Keratinocyte (primary cell): Measurements from ENCODE around the gene LRRC9. TPM values are rescaled to one million over a fixed set of nuclear protein-coding genes. Genes with fewer than 3 reads are reported as not detected.

Source experiments
- DNase-seq: peaks from one replicate; pipeline ENCODE4 v3.0.0-alpha.2; 2011; ENCODE audit warnings: low read depth, missing footprints, low spot score
- FAIRE-seq: peaks from 2 replicates; lab custom pipeline; 2011; peaks lifted over from hg19 to GRCh38; lab: Jason Lieb, UNC
- H2AFZ ChIP-seq: 2 replicates; pipeline ENCODE4 v1.6.0; 2012; ENCODE audit warnings: low read length, control low read depth, inconsistent platforms; ENCODE audit not compliant: control insufficient read depth
- H3K27ac ChIP-seq: 2 replicates; pipeline ENCODE4 v1.5.1; 2011; ENCODE audit warnings: low read length; ENCODE audit not compliant: control insufficient read depth, insufficient read depth
- H3K27me3 ChIP-seq: 3 replicates; pipeline ENCODE4 v1.6.0; 2011; ENCODE audit warnings: low read length; ENCODE audit not compliant: control insufficient read depth, insufficient read depth; ENCODE audit errors: extremely low read depth
- H3K36me3 ChIP-seq, 2 experiments: 2 replicates in 1 of 2; 3 replicates in 1 of 2; pipeline ENCODE4 v1.5.1; 2011; ENCODE audit warnings: low read length in 2 of 2, mild to moderate bottlenecking in 1 of 2; ENCODE audit not compliant: control insufficient read depth in 2 of 2, insufficient read depth in 2 of 2; ENCODE audit errors: extremely low read depth in 1 of 2
- H3K4me1 ChIP-seq: 3 replicates; pipeline ENCODE4 v1.5.1; 2011; ENCODE audit warnings: low read length; ENCODE audit not compliant: control insufficient read depth, insufficient read depth; ENCODE audit errors: extremely low read depth
- H3K4me2 ChIP-seq: 3 replicates; pipeline ENCODE4 v1.6.0; 2011; ENCODE audit warnings: low read depth, low read length; ENCODE audit not compliant: control insufficient read depth, insufficient read depth; ENCODE audit errors: extremely low read depth
- H3K4me3 ChIP-seq, 3 experiments: fragments of 200-600 bp in 1 of 3; sonication (generic) in 1 of 3; 2 replicates in 2 of 3; 3 replicates in 1 of 3; pipeline ENCODE4 v1.5.1; 2011 to 2016; ENCODE audit warnings: low read length in 3 of 3, mild to moderate bottlenecking in 3 of 3, control low read depth in 2 of 3, inconsistent platforms in 1 of 3, low read depth in 1 of 3, mixed read lengths in 1 of 3, mixed run types in 1 of 3, moderate library complexity in 1 of 3; ENCODE audit not compliant: control insufficient read depth in 2 of 3, insufficient read depth in 2 of 3; ENCODE audit errors: extremely low read depth in 1 of 3
- H3K79me2 ChIP-seq: 2 replicates; pipeline ENCODE4 v1.6.0; 2012; ENCODE audit warnings: low read length; ENCODE audit not compliant: control insufficient read depth, insufficient read depth
- H3K9ac ChIP-seq: 3 replicates; pipeline ENCODE4 v1.6.0; 2011; ENCODE audit warnings: low read length; ENCODE audit not compliant: control insufficient read depth, insufficient read depth; ENCODE audit errors: extremely low read depth
- H3K9me1 ChIP-seq: 3 replicates; pipeline ENCODE4 v1.6.0; 2011; ENCODE audit warnings: low read length; ENCODE audit not compliant: control insufficient read depth, insufficient read depth; ENCODE audit errors: extremely low read depth
- H3K9me3 ChIP-seq: 2 replicates; pipeline ENCODE4 v1.5.1; 2012; ENCODE audit warnings: low read depth, low read length; ENCODE audit not compliant: control insufficient read depth
- H4K20me1 ChIP-seq: 3 replicates; pipeline ENCODE4 v1.6.0; 2011; ENCODE audit warnings: low read length; ENCODE audit not compliant: control insufficient read depth, insufficient read depth; ENCODE audit errors: extremely low read depth
- EZH2 ChIP-seq: IDR thresholded peaks from one replicate; pipeline ENCODE4 v1.6.1; 2012; ENCODE audit warnings: inconsistent platforms, mild to moderate bottlenecking, low read length, moderate library complexity
- dilution Hi-C: fragments of 300-500 bp; cut with MboI; formaldehyde crosslinking; loops from one replicate; pipeline ENCODE4 v1.7.0; 2020; ENCODE audit warnings: low sequenced_read_pairs; ENCODE audit not compliant: extremely low pct_ligation_motif_present
- polyA plus RNA-seq, 5 experiments: library from polyadenylated mRNA; depleted of rRNA in 3 of 5; stranded (reverse) in 3 of 5; stranded (forward) in 1 of 5; unstranded in 1 of 5; fragments of >200 nt; gene quantifications; 1 replicate in 1 of 5; 2 replicates in 3 of 5; 3 replicates in 1 of 5; pipeline versions ENCODE4 v1.2.1 to v1.2.3, GENCODE V29; 2011 to 2012; ENCODE audit warnings: missing spikeins in 2 of 5, low read depth in 1 of 5, low replicate concordance in 1 of 5
- TF ChIP-seq, protein P1 (sequence below), 3 experiments: IDR thresholded peaks in 1 of 3; conservative IDR thresholded peaks in 1 of 3; optimal IDR thresholded peaks in 1 of 3; 2 replicates in 2 of 3; 3 replicates in 1 of 3; pipeline versions ENCODE3 to v1.5.1; 2011; ENCODE audit warnings: low read length in 3 of 3, mild to moderate bottlenecking in 3 of 3, moderate library complexity in 2 of 3, control low read depth in 1 of 3, inconsistent platforms in 1 of 3; ENCODE audit not compliant: insufficient read depth in 2 of 3; ENCODE audit errors: extremely low read depth in 1 of 3

Gene LRRC9
- polyA plus RNA-seq, 1 donor (not counting 4 experiments of a cell fraction or from before 2014, with no cell fraction given), result not detected

DNA sequence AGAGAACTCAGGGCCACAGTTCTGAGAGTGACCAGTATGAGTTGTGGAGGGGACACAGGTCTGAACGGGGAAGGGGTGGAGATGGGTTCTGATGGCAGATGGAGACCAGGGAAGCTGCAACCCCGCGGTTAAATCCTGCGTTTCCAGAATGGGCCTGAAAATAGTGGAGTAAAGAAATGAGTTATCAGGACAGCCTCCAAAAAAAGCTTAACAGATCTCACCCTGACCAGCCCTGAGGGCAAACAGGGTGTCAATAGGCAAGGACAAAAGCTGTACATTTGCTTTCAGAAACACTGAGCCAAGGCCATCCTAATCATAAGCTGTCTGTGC is 48.8 kb upstream of the LRRC9 start:
- H3K27ac ChIP-seq, result no peak overlapping the region
- H3K9me3 ChIP-seq, result no peaks in the 10 kb centered on the region
- peaks cover 30% of the 10 kb centered on the region for H3K27me3 ChIP-seq
- no peak overlapping the region for H3K9ac ChIP-seq
- TF ChIP-seq, protein P1, sequence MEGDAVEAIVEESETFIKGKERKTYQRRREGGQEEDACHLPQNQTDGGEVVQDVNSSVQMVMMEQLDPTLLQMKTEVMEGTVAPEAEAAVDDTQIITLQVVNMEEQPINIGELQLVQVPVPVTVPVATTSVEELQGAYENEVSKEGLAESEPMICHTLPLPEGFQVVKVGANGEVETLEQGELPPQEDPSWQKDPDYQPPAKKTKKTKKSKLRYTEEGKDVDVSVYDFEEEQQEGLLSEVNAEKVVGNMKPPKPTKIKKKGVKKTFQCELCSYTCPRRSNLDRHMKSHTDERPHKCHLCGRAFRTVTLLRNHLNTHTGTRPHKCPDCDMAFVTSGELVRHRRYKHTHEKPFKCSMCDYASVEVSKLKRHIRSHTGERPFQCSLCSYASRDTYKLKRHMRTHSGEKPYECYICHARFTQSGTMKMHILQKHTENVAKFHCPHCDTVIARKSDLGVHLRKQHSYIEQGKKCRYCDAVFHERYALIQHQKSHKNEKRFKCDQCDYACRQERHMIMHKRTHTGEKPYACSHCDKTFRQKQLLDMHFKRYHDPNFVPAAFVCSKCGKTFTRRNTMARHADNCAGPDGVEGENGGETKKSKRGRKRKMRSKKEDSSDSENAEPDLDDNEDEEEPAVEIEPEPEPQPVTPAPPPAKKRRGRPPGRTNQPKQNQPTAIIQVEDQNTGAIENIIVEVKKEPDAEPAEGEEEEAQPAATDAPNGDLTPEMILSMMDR (optimal IDR thresholded peaks at IDR 0.05 in 1 of 3, IDR thresholded peaks at IDR 0.05 in 1 of 3, conservative IDR thresholded peaks at IDR 0.05 in 1 of 3; ENCODE audit: extremely low read depth in 1 of 3, insufficient read depth in 2 of 3, low read length in 3 of 3), result no peak
- peak; percentile 44 for TF ChIP-seq EZH2
- peak overlapping the region in 2 of 3 experiments; percentile 56 to 58 for H3K4me3 ChIP-seq
- dilution Hi-C loops, result no loop called here
- H3K79me2 ChIP-seq, result no peaks in the 10 kb centered on the region
- peak overlapping the region; percentile 65 for H2AFZ ChIP-seq
- H3K36me3 ChIP-seq, result no peaks in the 10 kb centered on the region
- H3K9me1 ChIP-seq, result no peaks in the 10 kb centered on the region
- no peak for DNase-seq
- peak overlapping the region; percentile 84 for H3K4me2 ChIP-seq
- no peaks in the 10 kb centered on the region for H4K20me1 ChIP-seq
- no peaks in the 10 kb centered on the region for H3K4me1 ChIP-seq
- FAIRE-seq, result no peak

DNA sequence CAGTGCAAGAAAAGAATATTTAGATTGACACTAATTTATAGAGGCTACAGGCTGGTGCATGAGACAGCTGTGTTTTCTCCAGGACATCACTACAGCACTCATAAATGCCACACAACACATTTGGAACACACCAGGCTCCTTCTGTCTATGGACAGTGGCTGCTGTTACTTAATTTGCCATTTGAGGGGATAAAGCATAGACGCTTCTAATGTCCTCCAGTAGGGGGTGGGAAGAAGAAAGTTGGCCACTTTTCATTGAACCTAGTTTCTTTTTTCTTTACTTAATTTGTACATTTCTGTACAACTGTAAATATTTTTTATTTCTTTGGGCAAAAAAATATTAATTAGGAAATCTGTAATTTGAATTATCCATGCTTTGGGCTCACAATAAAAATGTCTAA is 37.0 kb upstream of the LRRC9 start:
- no peaks in the 10 kb centered on the region for H4K20me1 ChIP-seq
- H3K27ac ChIP-seq, result no peak overlapping the region
- no peak overlapping the region for H3K4me3 ChIP-seq
- no peaks in the 10 kb centered on the region for H3K27me3 ChIP-seq
- no peak overlapping the region for H2AFZ ChIP-seq
- no peaks in the 10 kb centered on the region for H3K79me2 ChIP-seq
- dilution Hi-C loops, result no loop called here
- H3K9ac ChIP-seq, result no peak overlapping the region
- no peaks in the 10 kb centered on the region for H3K9me3 ChIP-seq
- H3K4me2 ChIP-seq, result no peak overlapping the region
- H3K9me1 ChIP-seq, result no peaks in the 10 kb centered on the region
- no peaks in the 10 kb centered on the region for H3K36me3 ChIP-seq
- no peak for FAIRE-seq
- no peak for TF ChIP-seq EZH2
- TF ChIP-seq, protein P1 (optimal IDR thresholded peaks at IDR 0.05 in 1 of 3, IDR thresholded peaks at IDR 0.05 in 1 of 3, conservative IDR thresholded peaks at IDR 0.05 in 1 of 3; ENCODE audit: extremely low read depth in 1 of 3, insufficient read depth in 2 of 3, low read length in 3 of 3), result peak in 2 of 3 experiments; percentile 25 to 28
- DNase-seq, result no peak
- H3K4me1 ChIP-seq, result no peaks in the 10 kb centered on the region
